Measurements from ENCODE around the gene RIN2.
"Not testable (repeated sequence)": the region's sequence is repeated elsewhere in the genome, so short reads cannot be mapped to it uniquely, and the experiment has no call there.

The RIN2 gene

GRCh38 chr20:19789446-19789845 is 31.4 kb downstream of the RIN2 start:
- DNase-seq, result no peak

- DNase-seq, result no peak
Measured at GRCh38 chr20:19791887-19792286, 33.8 kb downstream of the RIN2 start.

GRCh38 chr20:19793716-19794115 is 35.7 kb downstream of the RIN2 start:
- no peak for DNase-seq

GRCh38 chr20:19794941-19795340 is 36.9 kb downstream of the RIN2 start:
- DNase-seq, result no peak

GRCh38 chr20:19799325-19799724 is 41.3 kb downstream of the RIN2 start:
- DNase-seq, result no peak

- DNase-seq, result no peak
Measured at GRCh38 chr20:19802099-19802491, 44.0 kb downstream of the RIN2 start.

- no peak for DNase-seq
Measured at GRCh38 chr20:19802492-19803158, 44.6 kb downstream of the RIN2 start.

- DNase-seq, result not testable (repeated sequence)
Measured at GRCh38 chr20:19806276-19806675, 48.2 kb downstream of the RIN2 start.

GRCh38 chr20:19806806-19807190 is 48.7 kb downstream of the RIN2 start:
- no peak for DNase-seq

- no peak for DNase-seq
Measured at GRCh38 chr20:19807191-19807945, 49.3 kb downstream of the RIN2 start.

Measured in activated CD4-positive, alpha-beta T cell treated with anti-CD3 and anti-CD28 coated beads, Interleukin-2, amount 50 U/mL, for 1 hour (primary cell).